Loucy (cell line): ENCODE results near the gene SF3A1.

ENCODE experiments used
- H2AFZ ChIP-seq: fragments of 200-600 bp; sonication (generic); 2 replicates; pipeline ENCODE4 v1.6.0; 2016; ENCODE audit warnings: antibody characterized with exemption, mild to moderate bottlenecking, low read length, moderate library complexity
- H3F3A ChIP-seq: fragments of 200-600 bp; 2 replicates; pipeline ENCODE4 v1.6.0; 2016; ENCODE audit warnings: antibody characterized with exemption, low read depth, mild to moderate bottlenecking
- H3K27me3 ChIP-seq: fragments of 200-600 bp; sonication (generic); 2 replicates; pipeline ENCODE4 v1.6.1; 2014; ENCODE audit warnings: low read length, mild to moderate bottlenecking; ENCODE audit not compliant: insufficient read depth, poor library complexity, severe bottlenecking
- H3K36me3 ChIP-seq: fragments of 200-600 bp; sonication (generic); 2 replicates; pipeline ENCODE4 v1.6.1; 2016; ENCODE audit warnings: low read length; ENCODE audit not compliant: insufficient read depth
- H3K4me1 ChIP-seq: fragments of 200-600 bp; sonication (generic); 2 replicates; pipeline ENCODE4 v1.5.1; 2014; ENCODE audit warnings: low read length, mild to moderate bottlenecking; ENCODE audit not compliant: insufficient read depth, poor library complexity, severe bottlenecking
- H3K4me2 ChIP-seq: fragments of 200-600 bp; sonication (generic); 2 replicates; pipeline ENCODE4 v1.6.0; 2014; ENCODE audit warnings: antibody characterized with exemption, low read length, low read depth, mild to moderate bottlenecking; ENCODE audit not compliant: poor library complexity, severe bottlenecking
- H3K4me3 ChIP-seq: fragments of 200-600 bp; sonication (generic); 2 replicates; pipeline ENCODE4 v1.5.1; 2014; ENCODE audit warnings: low read length, mild to moderate bottlenecking, mixed read lengths; ENCODE audit not compliant: poor library complexity, severe bottlenecking
- H3K79me2 ChIP-seq: fragments of 200-600 bp; sonication (generic); 2 replicates; pipeline ENCODE4 v1.6.1; 2014; ENCODE audit warnings: low read length; ENCODE audit not compliant: insufficient read depth
- H3K9ac ChIP-seq: fragments of 200-600 bp; sonication (generic); 2 replicates; pipeline ENCODE4 v1.6.0; 2014; ENCODE audit warnings: mild to moderate bottlenecking, low read depth, low read length, moderate library complexity; ENCODE audit not compliant: poor library complexity, severe bottlenecking
- H3K9me2 ChIP-seq: fragments of 200-600 bp; sonication (generic); replicated peaks from 2 replicates; pipeline ENCODE4 v1.6.1; 2016; ENCODE audit warnings: low read depth, low read length, mixed read lengths
- H3K9me3 ChIP-seq: fragments of 200-600 bp; sonication (generic); 2 replicates; pipeline ENCODE4 v1.6.1; 2014; ENCODE audit warnings: mild to moderate bottlenecking, antibody characterized with exemption, low read length, low read depth; ENCODE audit not compliant: insufficient read depth
- H4K20me1 ChIP-seq: fragments of 200-600 bp; sonication (generic); 2 replicates; pipeline ENCODE4 v1.6.0; 2014; ENCODE audit warnings: antibody characterized with exemption, low read length, mild to moderate bottlenecking; ENCODE audit not compliant: insufficient read depth, poor library complexity, severe bottlenecking
- EZH2phosphoT487 ChIP-seq: fragments of 200-600 bp; IDR thresholded peaks from 2 replicates; pipeline ENCODE4 v1.6.1; 2018; ENCODE audit warnings: antibody characterized with exemption, mild to moderate bottlenecking, moderate library complexity, borderline replicate concordance
- TF ChIP-seq, protein P1 (sequence below): fragments of 200-600 bp; sonication (generic); conservative IDR thresholded peaks from 2 replicates; pipeline ENCODE4 v1.5.1; 2014; ENCODE audit warnings: mild to moderate bottlenecking, antibody characterized with exemption, low read length

SF3A1 gene

DNA sequence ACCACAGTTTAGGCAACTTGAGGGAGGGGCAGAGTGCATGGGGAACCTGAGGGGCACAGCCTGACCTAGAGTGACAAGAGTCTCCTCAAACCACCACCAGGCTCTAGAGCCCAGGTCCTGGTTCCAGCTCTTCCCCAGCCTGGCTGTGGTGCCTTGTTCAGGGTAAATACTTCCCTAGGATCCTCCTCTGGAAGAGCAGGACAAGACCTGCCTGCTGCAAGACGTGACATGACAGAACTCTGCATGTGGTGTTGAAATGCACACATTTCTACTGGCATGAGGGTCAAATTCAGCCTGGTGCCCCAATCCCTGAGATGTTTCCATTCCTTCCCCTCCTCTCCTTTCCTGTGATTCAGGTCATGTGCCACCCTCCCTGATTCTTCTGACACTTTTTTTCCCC lies 43.5 kb upstream of the SF3A1 start:
- no peak overlapping the region for H3K4me3 ChIP-seq
- H3K4me1 ChIP-seq, result peaks cover 31% of the 10 kb centered on the region
- no peaks in the 10 kb centered on the region for H3K9me2 ChIP-seq
- no peak overlapping the region for H2AFZ ChIP-seq
- H3K4me2 ChIP-seq, result peak overlapping the region; percentile 98
- no peaks in the 10 kb centered on the region for H3F3A ChIP-seq
- no peaks in the 10 kb centered on the region for H3K9me3 ChIP-seq
- no peak for TF ChIP-seq EZH2phosphoT487
- TF ChIP-seq, protein P1, sequence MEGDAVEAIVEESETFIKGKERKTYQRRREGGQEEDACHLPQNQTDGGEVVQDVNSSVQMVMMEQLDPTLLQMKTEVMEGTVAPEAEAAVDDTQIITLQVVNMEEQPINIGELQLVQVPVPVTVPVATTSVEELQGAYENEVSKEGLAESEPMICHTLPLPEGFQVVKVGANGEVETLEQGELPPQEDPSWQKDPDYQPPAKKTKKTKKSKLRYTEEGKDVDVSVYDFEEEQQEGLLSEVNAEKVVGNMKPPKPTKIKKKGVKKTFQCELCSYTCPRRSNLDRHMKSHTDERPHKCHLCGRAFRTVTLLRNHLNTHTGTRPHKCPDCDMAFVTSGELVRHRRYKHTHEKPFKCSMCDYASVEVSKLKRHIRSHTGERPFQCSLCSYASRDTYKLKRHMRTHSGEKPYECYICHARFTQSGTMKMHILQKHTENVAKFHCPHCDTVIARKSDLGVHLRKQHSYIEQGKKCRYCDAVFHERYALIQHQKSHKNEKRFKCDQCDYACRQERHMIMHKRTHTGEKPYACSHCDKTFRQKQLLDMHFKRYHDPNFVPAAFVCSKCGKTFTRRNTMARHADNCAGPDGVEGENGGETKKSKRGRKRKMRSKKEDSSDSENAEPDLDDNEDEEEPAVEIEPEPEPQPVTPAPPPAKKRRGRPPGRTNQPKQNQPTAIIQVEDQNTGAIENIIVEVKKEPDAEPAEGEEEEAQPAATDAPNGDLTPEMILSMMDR, result no peak
- no peak overlapping the region for H3K9ac ChIP-seq
- no peaks in the 10 kb centered on the region for H3K36me3 ChIP-seq
- peaks cover 10% of the 10 kb centered on the region for H4K20me1 ChIP-seq
- H3K27me3 ChIP-seq, result no peaks in the 10 kb centered on the region
- H3K79me2 ChIP-seq, result peaks cover 34% of the 10 kb centered on the region

DNA sequence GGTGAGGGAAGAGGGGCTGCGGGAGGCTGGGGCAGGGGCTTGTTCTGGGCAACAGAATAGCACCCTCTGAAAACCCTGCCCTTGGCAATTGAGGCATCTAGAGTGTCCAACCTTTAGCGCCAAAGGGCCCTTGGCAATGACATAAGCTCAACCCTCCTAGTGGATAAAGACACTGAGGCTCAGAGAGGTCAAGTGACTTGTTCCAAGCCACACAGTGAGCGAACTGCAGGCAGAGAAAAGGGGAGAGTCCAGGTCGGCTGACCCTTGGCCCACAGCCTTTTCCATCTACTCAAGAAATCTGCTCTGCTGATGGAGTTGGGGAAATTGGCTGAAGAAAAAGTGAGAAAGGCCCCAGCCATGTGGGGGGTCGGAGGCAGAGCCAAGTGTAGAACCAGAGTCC lies 43.0 kb upstream of the SF3A1 start:
- Histone ChIP-seq H3K4me1 (peaks cover 31% of the 10 kb centered on the region), H3F3A (no peaks in the 10 kb centered on the region), H3K79me2 (peaks cover 34% of the 10 kb centered on the region), H3K4me2 (peak overlapping the region; percentile 98), H3K36me3 (no peaks in the 10 kb centered on the region), H3K9me3 (no peaks in the 10 kb centered on the region), H3K9me2 (no peaks in the 10 kb centered on the region), H3K9ac (no peak overlapping the region), H3K4me3 (no peak overlapping the region), H2AFZ (no peak overlapping the region), H4K20me1 (peaks cover 7% of the 10 kb centered on the region), H3K27me3 (no peaks in the 10 kb centered on the region)
- TF ChIP-seq, protein P1, result no peak
- TF ChIP-seq EZH2phosphoT487, result no peak

DNA sequence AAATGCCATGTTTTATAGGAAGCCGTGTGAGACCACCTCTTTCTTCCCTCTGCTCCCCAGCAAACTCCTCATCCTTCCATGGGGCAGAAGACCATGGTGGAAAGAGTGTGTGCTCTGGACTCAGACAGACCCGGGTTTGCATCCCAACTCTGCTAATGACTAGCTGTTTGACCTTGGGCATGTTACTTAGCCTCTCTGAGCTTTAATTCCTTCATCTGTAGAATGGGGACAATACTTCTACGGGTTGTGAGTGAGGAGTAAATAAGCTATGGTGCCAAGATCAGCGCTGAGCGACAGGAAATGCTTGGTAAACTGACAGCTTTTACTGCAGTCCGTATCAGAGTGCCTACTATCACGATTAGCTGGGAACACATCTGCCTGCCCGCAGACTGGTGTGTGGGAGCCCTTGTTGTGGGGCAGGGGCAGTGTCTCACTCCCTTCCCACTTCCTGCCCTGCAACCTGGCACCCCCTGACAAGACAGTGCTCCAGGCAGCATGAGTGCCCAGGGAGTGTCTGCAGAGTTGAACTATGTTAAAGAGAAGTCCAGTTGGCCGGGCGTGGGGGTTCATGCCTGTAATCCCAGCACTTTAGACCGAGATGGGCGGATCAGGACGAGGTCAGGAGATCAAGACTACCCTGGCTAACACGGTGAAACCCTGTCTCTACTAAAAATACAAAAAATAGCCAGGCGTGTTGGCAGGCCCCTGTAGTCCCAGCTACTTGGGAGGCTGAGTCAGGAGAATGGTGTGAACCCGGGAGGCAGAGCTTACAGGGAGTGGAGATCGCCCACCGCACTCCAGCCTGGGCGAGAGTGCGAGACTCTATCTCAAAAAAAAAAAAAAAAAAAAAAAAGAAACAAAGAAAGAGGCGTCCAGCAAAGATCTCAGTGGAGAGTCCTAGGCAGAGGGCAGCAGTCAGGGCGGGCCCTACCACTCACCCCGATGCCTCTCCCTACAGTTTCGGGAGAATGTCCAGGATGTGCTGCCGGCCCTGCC lies 42.3 kb upstream of the SF3A1 start:
- Histone ChIP-seq H3K79me2 (peaks cover 34% of the 10 kb centered on the region), H3K4me3 (peak overlapping the region; percentile 90), H2AFZ (no peak overlapping the region), H3K4me1 (peaks cover 31% of the 10 kb centered on the region), H3K9ac (peak overlapping the region; percentile 81), H3K27me3 (no peaks in the 10 kb centered on the region), H3K4me2 (peak overlapping the region; percentile 98), H3K9me3 (no peaks in the 10 kb centered on the region), H4K20me1 (peaks cover 7% of the 10 kb centered on the region), H3K9me2 (no peaks in the 10 kb centered on the region), H3K36me3 (no peaks in the 10 kb centered on the region), H3F3A (no peaks in the 10 kb centered on the region)
- TF ChIP-seq, protein P1, result no peak
- no peak for TF ChIP-seq EZH2phosphoT487
